Mesothelial cell of epicardium (in vitro differentiated cells): Measurements from ENCODE around the gene PTPRJ. TPM values are rescaled to one million over a fixed set of nuclear protein-coding genes. Genes with fewer than 3 reads are reported as not detected.

Experiments
- DNase-seq, 2 experiments: peaks; one replicate each; pipeline ENCODE4 v3.0.0; 2021; ENCODE audit warnings: low spot score in 2 of 2; ENCODE audit not compliant: unreplicated experiment in 2 of 2
- H3K27ac Mint-ChIP-seq: 2 replicates; pipeline ENCODE4 v1.8.0; 2021; ENCODE audit warnings: mixed read lengths
- H3K27me3 Mint-ChIP-seq: 2 replicates; pipeline ENCODE4 v1.8.0; 2021; ENCODE audit warnings: low read depth, mixed read lengths
- H3K36me3 Mint-ChIP-seq: 2 replicates; pipeline ENCODE4 v1.8.0; 2021; ENCODE audit warnings: mixed read lengths
- H3K4me1 Mint-ChIP-seq: 2 replicates; pipeline ENCODE4 v1.8.0; 2021; ENCODE audit warnings: mixed read lengths
- H3K4me3 Mint-ChIP-seq: 2 replicates; pipeline ENCODE4 v1.8.0; 2021; ENCODE audit warnings: mild to moderate bottlenecking, moderate library complexity, mixed read lengths
- H3K9me3 Mint-ChIP-seq: 2 replicates; pipeline ENCODE4 v1.8.0; 2021; ENCODE audit warnings: mixed read lengths
- total RNA-seq: library from RNA; stranded (reverse); gene quantifications from 3 replicates; pipeline ENCODE4 v1.2.1, GENCODE V29; 2021
- TF ChIP-seq, protein P1 (sequence below): fragments of 200-600 bp; sonication (generic); IDR thresholded peaks from one replicate; pipeline ENCODE4 v1.5.0; 2021; ENCODE audit warnings: antibody characterized with exemption; ENCODE audit not compliant: unreplicated experiment

The PTPRJ gene
- total RNA-seq, 1 donor from 2014 or later = 26.2 TPM

- Mint-ChIP-seq H3K36me3 (no peaks in the 10 kb centered on the region), H3K4me3 (no peak overlapping the region), H3K27ac (no peak overlapping the region), H3K9me3 (no peaks in the 10 kb centered on the region), H3K4me1 (peaks cover 17% of the 10 kb centered on the region), H3K27me3 (no peaks in the 10 kb centered on the region)
- TF ChIP-seq, protein P1, sequence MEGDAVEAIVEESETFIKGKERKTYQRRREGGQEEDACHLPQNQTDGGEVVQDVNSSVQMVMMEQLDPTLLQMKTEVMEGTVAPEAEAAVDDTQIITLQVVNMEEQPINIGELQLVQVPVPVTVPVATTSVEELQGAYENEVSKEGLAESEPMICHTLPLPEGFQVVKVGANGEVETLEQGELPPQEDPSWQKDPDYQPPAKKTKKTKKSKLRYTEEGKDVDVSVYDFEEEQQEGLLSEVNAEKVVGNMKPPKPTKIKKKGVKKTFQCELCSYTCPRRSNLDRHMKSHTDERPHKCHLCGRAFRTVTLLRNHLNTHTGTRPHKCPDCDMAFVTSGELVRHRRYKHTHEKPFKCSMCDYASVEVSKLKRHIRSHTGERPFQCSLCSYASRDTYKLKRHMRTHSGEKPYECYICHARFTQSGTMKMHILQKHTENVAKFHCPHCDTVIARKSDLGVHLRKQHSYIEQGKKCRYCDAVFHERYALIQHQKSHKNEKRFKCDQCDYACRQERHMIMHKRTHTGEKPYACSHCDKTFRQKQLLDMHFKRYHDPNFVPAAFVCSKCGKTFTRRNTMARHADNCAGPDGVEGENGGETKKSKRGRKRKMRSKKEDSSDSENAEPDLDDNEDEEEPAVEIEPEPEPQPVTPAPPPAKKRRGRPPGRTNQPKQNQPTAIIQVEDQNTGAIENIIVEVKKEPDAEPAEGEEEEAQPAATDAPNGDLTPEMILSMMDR = no peak
- DNase-seq = no peak
Measured at GRCh38 chr11:47995360-47995769, 15.0 kb downstream of the PTPRJ start.

- TF ChIP-seq, protein P1 = no peak
- H3K4me1 Mint-ChIP-seq = peaks cover 12% of the 10 kb centered on the region
- H3K27me3 Mint-ChIP-seq = no peaks in the 10 kb centered on the region
- H3K4me3 Mint-ChIP-seq = no peak overlapping the region
- H3K36me3 Mint-ChIP-seq = no peaks in the 10 kb centered on the region
- peak overlapping the region; percentile 60 for H3K27ac Mint-ChIP-seq
- no peaks in the 10 kb centered on the region for H3K9me3 Mint-ChIP-seq
- no peak for DNase-seq
Measured at GRCh38 chr11:47997063-47998053, 17.0 kb downstream of the PTPRJ start.

DNA sequence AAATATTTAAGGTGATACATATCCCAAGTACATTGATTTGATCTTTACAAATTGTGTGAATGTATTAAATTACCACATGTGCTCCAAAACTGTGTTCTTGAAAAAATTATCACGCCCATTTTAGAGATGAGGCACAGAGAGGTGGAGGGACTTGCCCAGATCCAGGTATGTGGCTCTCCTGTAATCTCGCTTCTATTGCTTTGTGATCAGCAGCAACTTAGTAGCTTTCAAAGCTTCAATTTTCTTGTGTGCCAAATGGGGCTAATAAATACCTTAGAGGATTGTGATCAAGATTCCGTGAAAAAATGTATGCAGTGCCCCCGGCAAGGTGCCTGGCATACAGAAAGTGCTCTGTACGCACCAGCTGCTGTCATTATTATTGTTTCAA lies 18.0 kb downstream of the PTPRJ start:
- Mint-ChIP-seq H3K27me3 (no peaks in the 10 kb centered on the region), H3K9me3 (no peaks in the 10 kb centered on the region), H3K27ac (no peak overlapping the region), H3K4me3 (no peak overlapping the region), H3K36me3 (no peaks in the 10 kb centered on the region), H3K4me1 (peaks cover 12% of the 10 kb centered on the region)
- no peak for DNase-seq
- TF ChIP-seq, protein P1 = no peak

DNA sequence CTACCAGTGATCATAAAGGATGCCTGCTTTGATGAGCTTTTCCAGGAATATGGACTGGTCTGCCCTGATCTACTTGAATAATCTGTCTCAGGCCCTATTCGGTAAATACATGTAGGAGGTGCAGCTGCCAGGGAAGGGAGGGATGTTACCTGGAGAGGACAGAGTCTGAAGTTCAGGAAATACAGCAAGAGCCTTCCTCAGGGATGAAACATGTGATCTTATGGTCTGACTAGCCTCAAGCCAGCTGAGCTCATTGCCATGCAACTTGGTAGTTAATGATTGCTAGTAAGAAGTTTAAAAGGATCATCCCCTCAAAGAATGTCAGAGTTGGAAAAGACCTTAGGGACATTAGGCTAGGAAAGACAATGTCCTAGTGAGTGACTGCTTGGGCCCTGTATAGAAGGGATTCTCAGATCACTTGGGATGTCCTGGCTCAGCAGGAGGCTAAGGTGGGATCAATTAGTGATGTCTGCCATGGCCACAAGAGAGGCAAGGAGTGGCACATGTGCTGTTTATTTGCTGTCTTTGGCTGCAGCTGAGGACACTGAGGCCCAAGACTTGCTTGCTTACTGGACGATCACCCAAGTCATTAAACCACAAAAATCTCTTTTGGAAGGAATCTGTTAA lies 18.5 kb downstream of the PTPRJ start:
- H3K4me3 Mint-ChIP-seq = no peak overlapping the region
- TF ChIP-seq, protein P1 = no peak
- no peaks in the 10 kb centered on the region for H3K36me3 Mint-ChIP-seq
- no peak for DNase-seq
- H3K9me3 Mint-ChIP-seq = no peaks in the 10 kb centered on the region
- H3K27me3 Mint-ChIP-seq = no peaks in the 10 kb centered on the region
- no peak overlapping the region for H3K27ac Mint-ChIP-seq
- H3K4me1 Mint-ChIP-seq = peaks cover 12% of the 10 kb centered on the region

DNA sequence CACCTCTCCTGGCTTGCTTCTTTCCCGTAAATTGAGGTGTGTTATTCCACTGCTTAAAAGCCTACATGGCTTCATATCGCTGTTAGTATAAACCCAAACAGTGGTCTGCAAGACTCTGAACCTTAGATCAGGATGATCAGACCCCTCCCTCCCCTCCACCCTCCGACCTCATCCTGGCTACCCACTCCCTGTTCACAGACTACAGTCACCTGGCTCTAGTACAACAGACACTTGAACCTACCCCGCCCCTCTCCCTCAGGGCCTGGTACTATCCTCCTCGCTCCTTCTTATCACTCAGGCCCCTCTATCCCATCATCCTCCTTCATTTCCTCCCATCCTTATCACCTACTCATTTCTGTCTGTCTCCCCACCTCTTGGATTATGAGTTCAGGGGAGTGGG lies 20.1 kb downstream of the PTPRJ start:
- Mint-ChIP-seq H3K4me3 (no peak overlapping the region), H3K36me3 (no peaks in the 10 kb centered on the region), H3K4me1 (peaks cover 21% of the 10 kb centered on the region), H3K27ac (no peak overlapping the region), H3K9me3 (no peaks in the 10 kb centered on the region), H3K27me3 (no peaks in the 10 kb centered on the region)
- DNase-seq = no peak
- TF ChIP-seq, protein P1 = no peak
